ENCODE results near the gene MAPRE2. TPM values are rescaled to one million over a fixed set of nuclear protein-coding genes. Genes with fewer than 3 reads are reported as not detected.
A peak's percentile ranks its signal among the peaks of the same experiment; 100 is the strongest.
"Not testable (repeated sequence)": the region's sequence is repeated elsewhere in the genome, so short reads cannot be mapped to it uniquely, and the experiment has no call there.

Gene MAPRE2
- total RNA-seq, 2 donors from 2014 or later, result 107 to 133 TPM

GRCh38 chr18:35143622-35144596 lies 102.7 kb downstream of the MAPRE2 start:
- DNase-seq (ENCODE audit: low spot score), result no peak
- Histone ChIP-seq H3K27ac (no peak overlapping the region), H3K36me3 (peaks cover 18% of the 10 kb centered on the region), H3K9me3 (no peaks in the 10 kb centered on the region), H3K4me3 (no peak overlapping the region), H3K27me3 (no peaks in the 10 kb centered on the region), H3K4me1 (peaks cover 0 to 2% of the 10 kb centered on the region in 2 donors)
- peak; percentile 61 to 83 for TF ChIP-seq CTCF (IDR thresholded peaks at IDR 0.05)

- H3K27me3 ChIP-seq, result no peaks in the 10 kb centered on the region
- no peak for DNase-seq (ENCODE audit: low spot score)
- H3K36me3 ChIP-seq, result peaks cover 18% of the 10 kb centered on the region
- no peak overlapping the region for H3K27ac ChIP-seq
- no peak overlapping the region for H3K4me3 ChIP-seq
- no peaks in the 10 kb centered on the region for H3K4me1 ChIP-seq
- peaks cover 0 to 4% of the 10 kb centered on the region in 2 donors for H3K9me3 ChIP-seq
- TF ChIP-seq CTCF (IDR thresholded peaks at IDR 0.05), result no peak
These were observed 103.5 kb downstream of the MAPRE2 start for GRCh38 chr18:35144698-35145097.

DNA sequence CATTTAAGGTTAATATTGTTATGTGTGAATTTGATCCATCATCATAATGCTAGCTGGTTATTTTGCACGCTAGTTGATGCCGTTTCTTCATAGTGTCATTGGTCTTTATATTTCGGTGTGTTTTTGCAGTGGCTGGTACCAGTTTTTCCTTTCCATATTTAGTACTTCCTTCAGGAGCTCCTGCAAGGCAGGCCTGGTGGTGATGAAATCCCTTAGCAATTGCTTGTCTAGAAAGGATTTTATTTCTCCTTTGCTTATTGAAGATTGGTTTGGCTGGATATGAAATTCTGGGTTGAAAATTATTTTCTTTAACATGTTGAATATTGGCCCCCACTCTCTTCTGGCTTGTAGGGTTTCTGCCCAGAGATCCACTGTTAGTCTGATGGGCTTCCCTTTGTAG lies 109.0 kb downstream of the MAPRE2 start:
- not testable (repeated sequence) for H3K9me3 ChIP-seq; H3K4me3 ChIP-seq; H3K4me1 ChIP-seq; DNase-seq (ENCODE audit: low spot score); H3K27ac ChIP-seq; H3K36me3 ChIP-seq; H3K27me3 ChIP-seq

DNA sequence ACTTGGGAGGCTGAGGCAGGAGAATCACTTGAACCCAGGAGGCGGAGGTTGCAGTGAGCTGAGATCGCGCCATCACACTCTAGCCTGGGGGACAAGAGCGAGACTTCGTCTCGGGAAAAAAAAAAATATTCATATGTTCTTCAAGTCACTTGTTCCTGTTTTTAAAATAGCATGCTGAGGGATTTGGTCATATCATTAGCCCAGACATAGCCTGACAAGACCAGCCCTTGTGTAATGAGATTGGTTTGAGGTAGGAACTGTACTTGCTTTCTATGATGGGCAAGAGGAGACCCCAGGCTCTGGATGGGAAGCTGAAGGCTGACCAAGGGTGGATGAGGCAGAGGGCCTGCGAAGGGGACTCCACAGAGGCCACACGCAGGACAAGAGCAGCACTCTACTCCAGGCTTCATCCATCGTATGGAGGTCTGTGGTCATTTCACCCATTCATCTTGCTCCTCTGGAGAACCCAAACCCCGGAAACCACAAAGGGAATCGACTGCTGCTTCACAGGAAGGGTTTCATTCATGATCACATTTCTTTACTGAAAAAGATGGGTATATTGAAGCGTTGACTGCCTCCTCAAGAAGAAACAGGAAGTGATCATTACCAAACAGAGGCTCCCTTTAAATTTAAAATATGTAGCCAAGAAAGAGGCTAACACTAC lies 112.5 kb downstream of the MAPRE2 start:
- no peak for TF ChIP-seq CTCF (IDR thresholded peaks at IDR 0.05)
- no peaks in the 10 kb centered on the region for H3K36me3 ChIP-seq
- H3K27ac ChIP-seq, result no peak overlapping the region
- no peak for DNase-seq (ENCODE audit: low spot score)
- H3K4me3 ChIP-seq, result no peak overlapping the region
- peaks cover 0 to 4% of the 10 kb centered on the region in 2 donors for H3K9me3 ChIP-seq
- H3K27me3 ChIP-seq, result no peaks in the 10 kb centered on the region
- H3K4me1 ChIP-seq, result peaks cover 0 to 8% of the 10 kb centered on the region in 2 donors

- Histone ChIP-seq H3K4me1 (peaks cover 0 to 8% of the 10 kb centered on the region in 2 donors), H3K36me3 (no peaks in the 10 kb centered on the region), H3K9me3 (no peaks in the 10 kb centered on the region), H3K27ac (no peak overlapping the region), H3K27me3 (no peaks in the 10 kb centered on the region), H3K4me3 (no peak overlapping the region)
- no peak for TF ChIP-seq CTCF (IDR thresholded peaks at IDR 0.05)
- DNase-seq (ENCODE audit: low spot score), result no peak
These were observed 114.3 kb downstream of the MAPRE2 start for GRCh38 chr18:35155398-35156117.

GRCh38 chr18:35157181-35157580 lies 116.0 kb downstream of the MAPRE2 start:
- Histone ChIP-seq H3K4me3 (no peak overlapping the region), H3K4me1 (peaks cover 0 to 8% of the 10 kb centered on the region in 2 donors), H3K27ac (no peak overlapping the region), H3K36me3 (no peaks in the 10 kb centered on the region), H3K9me3 (no peaks in the 10 kb centered on the region), H3K27me3 (no peaks in the 10 kb centered on the region)
- TF ChIP-seq CTCF (IDR thresholded peaks at IDR 0.05), result no peak
- DNase-seq (ENCODE audit: low spot score), result no peak
